HL-60/S4 treated with retinoic acid at 250 ng/mL for 4 days and 3 days (cell line): ENCODE measurements around the gene KRTAP29-1.
"Not testable (repeated sequence)": the region's sequence is repeated elsewhere in the genome, so short reads cannot be mapped to it uniquely, and the experiment has no call there.

Source experiments
- in situ Hi-C: fragments of 300-500 bp; cut with MboI; formaldehyde crosslinking; loops from 2 replicates; pipeline ENCODE4 v1.7.0; 2022; ENCODE audit warnings: low sequenced_read_pairs

KRTAP29-1 gene

DNA sequence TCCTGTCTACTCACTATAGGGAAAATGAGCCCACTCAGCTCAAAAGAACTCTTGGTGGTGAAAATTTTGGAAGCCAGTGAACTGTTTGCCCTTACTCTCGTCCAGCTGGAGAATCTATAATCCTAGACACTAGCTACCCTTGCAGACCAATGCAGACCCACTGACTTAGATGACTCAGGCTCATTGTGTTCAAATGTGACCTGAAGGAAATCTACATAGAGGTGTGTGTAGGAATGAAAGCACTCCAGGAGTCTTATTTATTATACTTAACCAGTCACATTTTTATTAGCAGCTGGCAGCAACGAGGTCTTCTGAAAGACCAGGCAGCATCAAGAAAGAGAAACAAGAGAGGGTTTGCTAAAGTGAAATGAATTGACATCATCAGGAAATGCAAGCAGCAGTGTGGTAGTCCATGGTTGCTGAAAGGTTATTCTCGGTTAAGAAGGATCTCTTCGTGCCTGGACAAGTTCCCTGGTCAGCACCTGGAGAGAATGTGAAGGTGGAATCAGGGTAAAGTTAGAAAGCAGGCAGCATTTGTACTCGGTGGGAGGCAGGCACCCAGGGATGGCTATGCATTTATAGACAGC lies 1.4 kb downstream of the KRTAP29-1 start:
- in situ Hi-C loops: no loop called here

DNA sequence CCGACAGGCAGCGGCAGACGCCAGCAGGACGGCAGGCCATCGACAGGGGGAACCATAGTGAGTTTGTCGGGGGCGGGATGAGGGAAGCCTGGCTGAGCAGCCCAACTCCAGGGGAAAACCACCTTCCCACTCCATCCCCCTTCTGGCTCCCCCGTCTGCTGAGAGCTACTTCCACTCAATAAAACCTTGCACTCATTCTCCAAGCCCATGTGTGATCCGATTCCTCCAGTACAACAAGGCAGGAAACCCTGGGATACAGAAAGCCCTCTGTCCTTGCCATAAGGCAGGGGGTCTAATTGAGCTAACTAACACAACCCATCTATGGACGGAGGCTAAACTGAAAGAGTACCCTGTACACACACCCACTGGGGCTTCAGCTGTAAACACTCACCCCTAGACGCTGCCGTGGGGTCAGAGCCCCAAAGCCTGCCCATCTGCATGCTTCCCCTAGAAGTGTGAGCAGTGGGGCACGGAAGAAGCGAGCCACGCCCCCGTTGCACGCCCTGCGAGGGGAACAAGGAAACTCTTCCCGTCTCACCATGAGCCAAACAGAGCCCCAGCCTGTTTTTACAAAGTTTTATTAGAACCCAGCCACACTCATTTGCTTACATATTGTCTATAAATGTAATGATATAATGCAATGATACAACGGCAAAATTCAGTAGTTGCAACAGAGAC lies 4.1 kb downstream of the KRTAP29-1 start:
- in situ Hi-C loops: no loop called here

DNA sequence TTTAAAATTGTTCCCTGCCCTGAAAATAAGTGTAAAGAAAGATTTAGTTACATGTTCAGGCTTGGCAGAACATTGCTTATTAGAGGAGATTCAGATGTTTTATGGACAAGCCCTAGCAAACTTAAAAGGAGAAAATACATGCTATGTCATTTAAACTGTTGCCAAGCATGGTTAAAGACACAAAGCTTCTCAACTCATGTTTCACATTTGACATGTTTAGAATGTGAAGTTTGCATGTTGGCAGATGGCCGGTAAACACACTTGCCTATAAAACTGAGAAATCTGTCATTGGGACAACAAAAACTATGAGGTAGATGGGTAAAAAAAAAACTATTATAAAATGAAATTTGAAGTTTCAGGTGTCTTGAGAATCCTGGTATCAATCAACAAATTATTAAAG lies 5.8 kb downstream of the KRTAP29-1 start:
- in situ Hi-C loops: no loop called here

DNA sequence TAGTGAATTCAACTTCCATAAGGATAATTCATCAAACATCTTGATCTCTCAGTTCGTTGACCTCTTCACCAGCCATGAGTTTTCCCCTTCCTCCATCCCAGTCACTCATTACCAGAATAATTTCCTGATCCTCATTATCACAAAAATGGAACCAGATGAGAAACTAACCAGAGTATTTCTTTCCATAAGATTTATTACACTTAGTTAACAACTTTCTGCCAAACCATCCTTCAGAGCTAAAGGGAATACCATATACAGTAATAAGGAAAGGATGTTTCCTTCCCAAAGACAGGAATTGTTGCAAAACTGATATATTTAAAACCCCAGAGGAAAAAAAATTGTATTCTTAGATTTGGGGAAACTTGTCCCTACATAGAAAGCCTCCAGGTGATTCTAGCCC lies 8.6 kb downstream of the KRTAP29-1 start:
- in situ Hi-C loops: no loop called here

DNA sequence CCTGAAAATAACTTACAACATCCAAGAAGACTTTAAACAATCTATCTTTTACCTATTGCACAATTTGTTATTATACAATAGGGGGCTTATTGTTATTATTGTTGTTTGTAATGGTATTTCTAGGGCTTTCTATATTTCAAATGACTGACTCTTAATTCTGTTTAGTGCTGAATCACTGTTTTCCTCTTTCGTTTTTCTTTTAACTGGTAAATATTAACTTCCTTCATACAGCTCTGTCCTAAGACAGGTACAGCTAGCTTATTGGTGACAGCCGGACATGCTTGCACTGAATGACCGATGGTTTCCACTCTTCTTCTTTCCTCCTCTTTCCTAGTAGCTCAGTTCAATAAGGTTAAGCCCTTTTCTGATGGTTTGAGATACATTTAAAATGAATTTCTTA lies 15.6 kb downstream of the KRTAP29-1 start:
- in situ Hi-C loops: no loop called here

DNA sequence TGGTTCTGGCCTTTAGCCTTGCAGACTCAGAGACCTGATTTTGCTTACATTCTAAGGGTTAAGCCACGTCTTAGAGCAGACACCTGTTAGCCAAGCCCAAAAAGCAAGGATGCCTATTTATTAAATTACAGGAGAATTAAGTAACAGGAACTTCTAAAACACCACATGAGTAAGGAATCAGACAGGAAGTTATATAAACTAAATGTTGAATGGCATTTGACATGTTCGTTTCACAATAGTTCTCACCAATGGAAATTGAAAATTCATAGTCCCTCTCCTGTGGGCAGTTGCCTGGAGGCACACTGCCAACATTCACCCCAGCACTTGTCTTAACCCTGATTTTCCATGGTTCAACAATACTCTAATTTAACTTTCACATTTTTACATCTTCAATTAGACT lies 18.1 kb downstream of the KRTAP29-1 start:
- in situ Hi-C loops: no loop called here

DNA sequence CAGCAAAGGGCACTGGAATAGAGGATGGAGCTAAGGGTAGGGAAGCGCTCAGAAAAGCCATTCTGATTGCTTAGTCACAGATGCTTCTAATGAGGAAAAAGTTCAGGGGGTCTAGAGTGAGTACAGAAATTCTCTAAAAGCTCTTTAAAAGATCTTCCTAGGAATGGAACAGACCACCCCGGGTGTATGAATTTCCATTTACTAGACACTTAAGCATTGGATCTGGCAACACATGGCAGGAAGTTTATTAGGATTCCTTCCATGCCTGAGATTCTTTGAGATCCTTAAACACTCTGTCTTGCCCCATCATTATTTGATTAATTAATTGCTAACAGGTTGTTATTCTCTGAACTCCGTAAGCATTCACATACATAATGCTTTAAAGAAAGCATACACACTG lies 18.6 kb downstream of the KRTAP29-1 start:
- in situ Hi-C loops: no loop called here

DNA sequence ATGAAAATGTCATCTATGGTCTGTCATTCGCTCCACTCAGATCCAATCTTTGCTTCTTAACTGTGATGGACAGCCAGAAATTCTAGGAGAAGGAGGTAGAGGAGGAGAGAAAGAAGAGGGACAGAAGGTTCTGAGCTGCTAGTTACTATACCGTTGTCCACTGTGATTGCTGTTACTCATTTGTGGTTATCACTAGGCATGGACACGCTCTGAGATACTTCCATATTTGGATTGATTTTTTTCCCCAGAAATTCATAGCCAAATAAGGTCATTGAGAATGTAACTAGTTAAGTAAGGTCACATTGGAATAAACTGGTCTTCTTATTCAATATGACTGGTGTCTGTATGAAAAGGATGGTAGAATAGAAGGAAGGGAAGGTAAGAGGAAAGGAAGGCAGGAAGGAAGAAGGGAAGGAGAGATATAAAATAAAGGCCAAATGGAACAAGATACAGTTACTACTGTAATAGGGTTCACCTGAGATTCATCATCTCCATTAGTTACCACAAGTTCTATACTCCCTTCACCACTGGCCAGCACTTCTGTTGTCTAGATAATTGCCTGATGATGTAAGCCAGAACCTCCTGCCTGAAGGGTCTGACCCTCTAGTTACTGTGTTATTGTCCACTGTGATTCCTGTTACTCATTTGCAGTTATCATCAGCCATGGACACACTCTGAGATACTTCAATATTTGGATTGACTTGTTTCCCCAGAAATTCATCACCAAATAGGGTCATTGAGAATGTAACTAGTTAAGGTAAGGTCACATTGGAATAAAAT lies 24.3 kb downstream of the KRTAP29-1 start:
- in situ Hi-C loops: no loop called here

DNA sequence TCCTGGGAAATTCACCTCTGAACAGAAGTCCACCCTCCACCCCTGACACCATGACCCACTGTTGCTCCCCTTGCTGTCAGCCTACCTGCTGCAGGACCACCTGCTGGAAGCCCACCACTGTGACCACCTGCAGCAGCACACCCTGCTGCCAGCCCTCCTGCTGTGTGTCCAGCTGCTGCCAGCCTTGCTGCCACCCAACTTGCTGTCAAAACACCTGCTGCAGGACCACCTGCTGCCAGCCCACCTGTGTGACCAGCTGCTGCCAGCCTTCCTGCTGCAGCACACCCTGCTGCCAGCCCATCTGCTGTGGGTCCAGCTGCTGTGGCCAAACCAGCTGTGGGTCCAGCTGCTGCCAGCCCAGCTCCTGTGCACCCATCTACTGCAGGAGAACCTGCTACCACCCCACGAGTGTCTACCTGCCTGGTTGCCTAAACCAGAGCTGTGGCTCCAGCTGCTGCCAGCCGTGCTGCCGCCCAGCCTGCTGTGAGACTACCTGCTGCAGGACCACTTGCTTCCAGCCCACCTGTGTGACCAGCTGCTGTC lies 26.9 kb downstream of the KRTAP29-1 start, which contains the start of gene KRTAP9-7:
Gene KRTAP9-7 (plus strand): TSS at position 51 of the 543 bp plus-strand sequence. CDS start 0 bp downstream, at position 51.
- in situ Hi-C loops: not testable (repeated sequence)

DNA sequence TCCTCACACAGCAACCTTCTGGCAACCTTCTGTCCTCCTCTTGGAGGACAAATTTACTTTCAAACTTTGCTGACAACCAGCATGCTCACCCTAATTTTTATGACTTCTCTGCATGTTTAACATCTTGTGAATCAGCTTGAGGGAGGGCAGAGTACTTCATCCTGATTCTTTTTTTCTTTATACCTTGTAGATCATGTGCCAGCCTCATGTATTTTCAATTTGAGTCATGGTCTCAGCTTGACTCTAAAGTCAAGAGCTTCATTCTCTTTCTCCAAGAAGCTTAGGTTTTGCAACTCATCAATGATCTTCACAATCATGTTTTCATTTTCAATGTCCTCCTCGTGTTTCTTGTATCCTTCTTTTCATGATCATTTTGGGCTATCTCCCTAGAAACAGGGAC lies 30.8 kb downstream of the KRTAP29-1 start:
- in situ Hi-C loops: no loop called here

DNA sequence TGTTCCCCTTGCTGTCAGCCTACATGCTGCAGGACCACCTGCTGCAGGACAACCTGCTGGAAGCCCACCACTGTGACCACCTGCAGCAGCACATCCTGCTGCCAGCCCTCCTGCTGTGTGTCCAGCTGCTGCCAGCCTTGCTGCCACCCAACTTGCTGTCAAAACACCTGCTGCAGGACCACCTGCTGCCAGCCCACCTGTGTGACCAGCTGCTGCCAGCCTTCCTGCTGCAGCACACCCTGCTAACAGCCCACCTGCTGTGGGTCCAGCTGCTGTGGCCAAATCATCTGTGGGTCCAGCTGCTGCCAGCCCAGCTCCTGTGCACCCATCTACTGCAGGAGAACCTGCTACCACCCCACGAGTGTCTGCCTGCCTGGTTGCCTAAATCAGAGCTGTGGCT lies 31.3 kb downstream of the KRTAP29-1 start:
- in situ Hi-C loops: not testable (repeated sequence)

DNA sequence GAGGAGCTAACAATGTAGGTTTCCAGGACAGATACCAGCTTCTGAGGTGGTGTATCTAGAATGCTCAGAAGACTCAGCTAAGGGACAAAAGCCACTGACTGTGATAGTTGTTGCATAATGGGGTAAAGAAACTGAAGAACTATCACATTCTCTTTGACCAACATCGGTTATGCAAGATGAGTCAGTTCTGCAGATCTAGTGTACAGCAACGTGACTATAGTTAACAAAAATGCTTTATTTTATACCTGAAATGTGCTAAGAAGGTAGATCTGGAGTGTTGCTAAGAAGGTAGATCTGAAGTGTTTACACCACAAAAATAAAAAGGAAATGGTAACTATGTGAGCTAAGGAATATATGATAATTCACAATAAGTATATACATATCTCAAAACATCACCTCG lies 34.9 kb downstream of the KRTAP29-1 start:
- in situ Hi-C loops: no loop called here

DNA sequence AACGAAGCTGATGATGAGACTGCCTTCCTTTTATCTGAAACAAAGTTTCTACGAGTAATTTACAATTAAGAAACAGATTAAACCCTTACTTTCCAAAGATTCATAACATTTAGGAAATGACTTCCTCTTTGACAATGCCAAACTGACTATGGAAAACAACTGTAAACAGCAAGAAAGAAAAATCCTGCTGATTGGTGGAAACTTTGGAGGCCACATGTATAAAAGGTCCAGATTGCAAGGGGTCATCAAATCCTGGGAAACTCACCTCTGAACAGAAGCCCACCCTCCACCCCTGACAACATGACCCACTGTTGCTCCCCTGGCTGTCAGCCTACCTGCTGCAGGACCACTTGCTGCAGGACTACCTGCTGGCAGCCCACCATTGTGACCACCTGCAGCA lies 37.6 kb downstream of the KRTAP29-1 start, which contains the start of gene KRTAP9-6:
Gene KRTAP9-6 (plus strand): TSS at position 301 of the 400 bp plus-strand sequence. CDS start 0 bp downstream, at position 301.
- in situ Hi-C loops: no loop called here

DNA sequence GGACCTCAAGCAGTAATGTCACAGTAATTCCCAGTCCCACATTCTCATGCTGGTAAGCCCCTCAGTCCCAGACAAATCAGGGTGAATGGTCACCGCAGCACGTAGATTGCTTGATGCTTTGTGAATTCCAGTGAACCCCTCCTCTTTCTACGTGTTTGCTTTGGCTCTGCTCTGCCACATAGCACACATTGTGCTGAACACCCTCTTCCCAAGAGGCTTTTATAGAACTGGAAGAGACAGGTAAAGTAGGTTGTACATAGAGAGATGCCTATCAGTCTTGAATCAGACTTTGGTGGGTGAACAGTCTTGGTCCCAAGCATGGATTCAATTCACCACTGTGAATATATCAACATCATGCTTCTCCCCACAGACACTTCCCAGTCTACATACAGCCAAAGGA lies 38.1 kb downstream of the KRTAP29-1 start:
- in situ Hi-C loops: no loop called here

DNA sequence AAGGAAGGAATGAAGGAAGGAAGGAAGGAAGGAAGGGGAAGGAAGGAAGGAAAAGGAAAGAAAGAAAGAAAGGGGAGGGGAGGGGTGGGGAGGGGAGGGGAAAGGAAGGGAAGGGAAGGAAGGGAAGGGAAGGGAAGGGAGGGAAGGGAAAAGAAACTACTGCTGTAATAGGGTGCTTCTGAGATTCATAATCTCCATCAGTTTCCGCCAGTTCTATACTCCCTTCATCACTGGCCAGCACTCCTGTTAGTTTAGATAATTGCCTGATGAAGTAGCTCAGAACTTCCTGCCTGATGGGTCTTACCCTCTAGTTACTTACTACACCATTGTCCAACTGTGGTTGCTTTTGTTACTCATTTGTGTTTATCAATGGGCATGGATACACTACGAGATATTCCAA lies 39.4 kb downstream of the KRTAP29-1 start:
- in situ Hi-C loops: no loop called here

DNA sequence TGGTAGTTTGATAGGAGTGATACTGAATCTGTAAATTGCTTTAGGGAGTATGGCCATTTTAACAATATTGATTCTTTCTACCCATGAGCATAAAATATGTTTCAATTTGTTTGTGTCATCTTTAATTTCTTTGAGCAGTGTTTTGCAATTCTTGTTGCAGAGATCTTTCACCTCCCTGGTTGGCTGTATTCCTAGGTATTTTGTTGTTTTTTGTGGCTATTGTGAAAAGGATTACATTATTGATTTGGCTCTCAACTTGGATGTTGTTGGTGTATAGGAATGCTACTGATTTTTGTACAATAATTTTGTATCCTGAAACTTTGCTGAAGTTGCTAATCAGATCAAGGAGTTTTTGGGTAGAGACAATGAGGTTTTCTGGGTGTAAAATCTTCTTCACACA lies 44.2 kb downstream of the KRTAP29-1 start:
- in situ Hi-C loops: no loop called here

DNA sequence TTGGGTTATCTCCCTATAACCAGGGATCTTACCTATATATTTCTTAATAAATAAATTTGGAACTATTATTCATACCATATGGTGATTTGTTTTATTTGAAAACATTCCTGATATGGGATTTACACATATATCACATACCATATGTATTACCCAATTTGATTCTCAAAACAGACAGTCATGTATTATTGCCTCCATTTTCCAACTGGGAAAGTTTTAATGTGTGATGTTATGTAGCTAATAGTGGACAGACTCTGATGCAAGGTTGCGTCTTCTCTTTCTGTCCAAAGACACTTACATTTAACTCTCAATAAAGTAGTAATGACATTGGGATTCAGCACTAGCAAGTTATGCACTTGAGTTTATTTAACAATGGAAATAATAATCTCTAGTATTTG lies 46.4 kb downstream of the KRTAP29-1 start:
- in situ Hi-C loops: no loop called here

DNA sequence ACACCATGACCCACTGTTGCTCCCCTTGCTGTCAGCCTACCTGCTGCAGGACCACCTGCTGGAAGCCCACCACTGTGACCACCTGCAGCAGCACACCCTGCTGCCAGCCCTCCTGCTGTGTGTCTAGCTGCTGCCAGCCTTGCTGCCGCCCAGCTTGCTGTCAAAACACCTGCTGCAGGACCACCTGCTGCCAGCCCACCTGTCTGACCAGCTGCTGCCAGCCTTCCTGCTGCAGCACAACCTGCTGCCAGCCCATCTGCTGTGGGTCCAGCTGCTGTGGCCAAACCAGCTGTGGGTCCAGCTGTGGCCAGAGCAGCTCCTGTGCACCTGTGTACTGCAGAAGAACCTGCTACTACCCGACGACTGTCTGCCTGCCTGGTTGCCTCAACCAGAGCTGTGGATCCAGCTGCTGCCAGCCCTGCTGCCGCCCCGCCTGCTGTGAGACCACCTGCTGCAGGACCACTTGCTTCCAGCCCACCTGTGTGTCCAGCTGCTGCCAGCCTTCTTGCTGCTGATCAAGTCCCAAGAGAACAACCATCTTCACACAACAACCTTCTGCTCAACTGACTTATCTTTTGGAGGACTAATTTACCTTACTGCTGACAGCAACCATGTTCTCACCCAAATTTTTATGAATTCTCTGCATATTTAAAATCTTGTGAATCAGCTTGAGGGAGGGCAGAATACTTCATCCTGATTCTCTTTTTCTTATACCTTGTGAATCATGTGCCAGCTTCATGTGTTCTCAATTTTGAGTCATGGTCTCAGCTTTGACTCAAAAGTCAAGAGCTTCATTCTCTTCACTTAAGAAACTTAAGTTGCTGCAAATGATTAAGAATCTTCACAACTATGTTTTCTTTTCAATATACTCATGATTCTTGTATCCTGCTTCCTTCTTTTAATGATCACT lies 47.0 kb downstream of the KRTAP29-1 start, which contains the start of gene KRTAP9-9:
Gene KRTAP9-9 (plus strand): TSS at position 4 of the 910 bp plus-strand sequence.
- in situ Hi-C loops: not testable (repeated sequence)

DNA sequence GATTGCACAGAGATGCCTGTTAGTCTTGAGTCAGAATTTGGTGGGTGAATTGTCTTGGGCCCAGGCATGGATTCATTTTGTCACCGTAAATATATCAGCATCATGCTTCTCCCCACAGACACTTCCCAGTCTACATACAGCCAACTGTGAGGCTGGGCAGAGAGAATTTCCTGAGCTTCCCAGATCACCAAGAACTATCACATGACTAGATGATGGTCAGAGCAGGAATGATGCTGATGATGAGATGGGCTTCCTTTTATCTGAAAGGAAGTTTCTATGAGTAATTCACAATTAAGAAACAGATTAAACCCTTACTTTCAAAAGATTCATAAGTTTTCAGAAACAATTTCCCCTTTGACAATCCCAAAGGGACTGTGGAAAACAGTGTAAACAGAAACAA lies 47.8 kb downstream of the KRTAP29-1 start:
- in situ Hi-C loops: no loop called here
